PFSK-1 (cell line): ENCODE data around the gene MPIG6B.

Source experiments
- POLR2AphosphoS5 ChIP-seq: IDR thresholded peaks from 2 replicates; pipeline ENCODE4 v1.6.1; 2012; ENCODE audit warnings: low read depth, mild to moderate bottlenecking, control low read depth, low read length, moderate library complexity
- SIN3A ChIP-seq: IDR thresholded peaks from 2 replicates; pipeline ENCODE4 v1.6.1; 2012; ENCODE audit warnings: mild to moderate bottlenecking, low read length, moderate library complexity, borderline replicate concordance; ENCODE audit not compliant: insufficient read depth
- TAF1 ChIP-seq: IDR thresholded peaks from 2 replicates; pipeline ENCODE4 v1.6.1; 2012; ENCODE audit warnings: low read length, control low read depth, borderline replicate concordance; ENCODE audit not compliant: insufficient read depth
- TF ChIP-seq, protein P1 (sequence below), 2 experiments: IDR thresholded peaks; 2 replicates each; pipeline versions ENCODE4 v1.6.1 to v1.8.0; 2011 to 2012; ENCODE audit warnings: low read depth in 2 of 2, low read length in 2 of 2, control low read depth in 1 of 2, inconsistent platforms in 1 of 2, mild to moderate bottlenecking in 1 of 2, moderate library complexity in 1 of 2; ENCODE audit not compliant: insufficient read depth in 1 of 2

DNA sequence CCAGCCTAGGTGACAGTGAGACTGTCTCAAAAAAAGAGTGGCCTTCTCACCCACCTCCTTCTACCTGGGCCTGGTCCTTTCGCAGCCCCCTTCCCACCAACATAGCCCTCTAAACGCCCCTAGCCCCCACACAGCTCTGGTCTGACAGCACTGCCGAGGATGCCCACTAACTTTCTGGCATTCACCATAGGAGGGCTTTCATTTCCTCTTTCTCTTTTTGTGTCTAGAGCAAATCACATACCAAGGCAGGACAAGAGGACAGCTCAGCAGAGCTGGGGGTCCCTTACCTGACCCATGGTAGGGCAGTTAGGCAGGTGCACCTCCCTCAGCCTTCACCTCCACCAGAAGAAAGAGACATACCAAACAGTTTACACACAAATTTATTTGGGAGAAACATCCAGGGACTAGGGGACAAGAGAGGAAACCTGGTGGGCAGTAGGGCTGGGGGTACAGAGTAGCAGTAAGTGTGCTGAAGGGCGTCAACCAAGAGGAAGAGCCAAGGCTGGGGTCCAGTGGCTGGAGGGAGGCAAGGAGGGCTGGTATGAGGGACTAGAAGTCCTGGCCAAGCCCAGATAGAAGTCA is 46.8 kb upstream of the MPIG6B start:
- TF ChIP-seq POLR2AphosphoS5 = no peak
- TF ChIP-seq, protein P1, sequence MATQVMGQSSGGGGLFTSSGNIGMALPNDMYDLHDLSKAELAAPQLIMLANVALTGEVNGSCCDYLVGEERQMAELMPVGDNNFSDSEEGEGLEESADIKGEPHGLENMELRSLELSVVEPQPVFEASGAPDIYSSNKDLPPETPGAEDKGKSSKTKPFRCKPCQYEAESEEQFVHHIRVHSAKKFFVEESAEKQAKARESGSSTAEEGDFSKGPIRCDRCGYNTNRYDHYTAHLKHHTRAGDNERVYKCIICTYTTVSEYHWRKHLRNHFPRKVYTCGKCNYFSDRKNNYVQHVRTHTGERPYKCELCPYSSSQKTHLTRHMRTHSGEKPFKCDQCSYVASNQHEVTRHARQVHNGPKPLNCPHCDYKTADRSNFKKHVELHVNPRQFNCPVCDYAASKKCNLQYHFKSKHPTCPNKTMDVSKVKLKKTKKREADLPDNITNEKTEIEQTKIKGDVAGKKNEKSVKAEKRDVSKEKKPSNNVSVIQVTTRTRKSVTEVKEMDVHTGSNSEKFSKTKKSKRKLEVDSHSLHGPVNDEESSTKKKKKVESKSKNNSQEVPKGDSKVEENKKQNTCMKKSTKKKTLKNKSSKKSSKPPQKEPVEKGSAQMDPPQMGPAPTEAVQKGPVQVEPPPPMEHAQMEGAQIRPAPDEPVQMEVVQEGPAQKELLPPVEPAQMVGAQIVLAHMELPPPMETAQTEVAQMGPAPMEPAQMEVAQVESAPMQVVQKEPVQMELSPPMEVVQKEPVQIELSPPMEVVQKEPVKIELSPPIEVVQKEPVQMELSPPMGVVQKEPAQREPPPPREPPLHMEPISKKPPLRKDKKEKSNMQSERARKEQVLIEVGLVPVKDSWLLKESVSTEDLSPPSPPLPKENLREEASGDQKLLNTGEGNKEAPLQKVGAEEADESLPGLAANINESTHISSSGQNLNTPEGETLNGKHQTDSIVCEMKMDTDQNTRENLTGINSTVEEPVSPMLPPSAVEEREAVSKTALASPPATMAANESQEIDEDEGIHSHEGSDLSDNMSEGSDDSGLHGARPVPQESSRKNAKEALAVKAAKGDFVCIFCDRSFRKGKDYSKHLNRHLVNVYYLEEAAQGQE (IDR thresholded peaks at IDR 0.05; ENCODE audit: insufficient read depth in 1 of 2, low read depth in 2 of 2, low read length in 2 of 2) = no peak
- TF ChIP-seq TAF1 = no peak
- TF ChIP-seq SIN3A = no peak
